A549 (cell line): Measurements from ENCODE around the gene MICOS13. TPM values are rescaled to one million over a fixed set of nuclear protein-coding genes. Genes with fewer than 3 reads are reported as not detected.
"Not testable (repeated sequence)": the region's sequence is repeated elsewhere in the genome, so short reads cannot be mapped to it uniquely, and the experiment has no call there.

Experiments
- ATAC-seq, 2 experiments: fragments of 200-7000 bp in 1 of 2; fragments of >200 bp in 1 of 2; cut with Nextera tagmentation in 1 of 2; cut with Tn5 transposase in 1 of 2; 3 replicates each; pipeline versions ENCODE4 v1.8.0 to v1.9.1; 2018 to 2020; ENCODE audit warnings: mild to moderate bottlenecking in 1 of 2, moderate library complexity in 1 of 2
- CTCF ChIA-PET: fragments of 300-600 bp; sonication (Branson Sonifier 250); formaldehyde crosslinking; extraction: SDS; loops from one replicate; lab custom pipeline; 2021; ENCODE audit warnings: antibody characterized with exemption, inconsistent platforms; lab: Yijun Ruan, JAX
- POLR2A ChIA-PET: fragments of 350-600 bp; formaldehyde crosslinking; extraction: SDS; loops from one replicate; lab custom pipeline; 2021; ENCODE audit warnings: antibody characterized with exemption, inconsistent platforms; lab: Yijun Ruan, JAX
- DNase-seq, 2 experiments: peaks; one replicate each; pipeline versions ENCODE4 v3.0.0 to v3.0.0-alpha.2; 2011 to 2016; ENCODE audit warnings: low read depth in 1 of 2, low spot score in 1 of 2
- FAIRE-seq: peaks from 2 replicates; lab custom pipeline; 2011; peaks lifted over from hg19 to GRCh38; lab: Jason Lieb, UNC
- H3K27ac ChIP-seq, 2 experiments: fragments of >200 bp; sonication (Bioruptor Twin); formaldehyde crosslinking; 3 replicates each; pipeline ENCODE4 v1.5.1; 2016 to 2017
- H3K4me1 ChIP-seq: fragments of >200 bp; sonication (Bioruptor Twin); formaldehyde crosslinking; 3 replicates; pipeline ENCODE4 v1.6.1; 2016
- H3K4me2 ChIP-seq: fragments of >200 bp; sonication (Bioruptor Twin); formaldehyde crosslinking; 3 replicates; pipeline ENCODE4 v1.6.1; 2016
- H3K4me3 ChIP-seq: fragments of >200 bp; sonication (Bioruptor Twin); formaldehyde crosslinking; 3 replicates; pipeline ENCODE4 v1.5.1; 2016
- H3K9me3 ChIP-seq: fragments of >200 bp; sonication (Bioruptor Twin); formaldehyde crosslinking; 3 replicates; pipeline ENCODE4 v1.6.1; 2016
- BHLHE40 ChIP-seq: IDR thresholded peaks from 2 replicates; pipeline ENCODE4 v1.6.1; 2012; ENCODE audit warnings: low read depth, low read length, inconsistent platforms
- CEBPB ChIP-seq, 2 experiments: fragments of >200 bp in 1 of 2; sonication (Bioruptor Twin) in 1 of 2; formaldehyde crosslinking in 1 of 2; IDR thresholded peaks; 2 replicates each; pipeline ENCODE4 v1.6.1; 2012 to 2016
- ELK1 ChIP-seq: fragments of 150-350 bp; IDR thresholded peaks from 2 replicates; pipeline ENCODE4 v1.6.1; 2014; ENCODE audit warnings: low read depth, mild to moderate bottlenecking, low read length
- HES2 ChIP-seq: fragments of >200 bp; sonication (Bioruptor Twin); formaldehyde crosslinking; IDR thresholded peaks from 2 replicates; pipeline ENCODE4 v1.6.1; 2016
- HEYL ChIP-seq: fragments of 250-450 bp; sonication (Bioruptor Pico); IDR thresholded peaks from 2 replicates; pipeline ENCODE4 v1.8.0; 2021; ENCODE audit warnings: mild to moderate bottlenecking, moderate library complexity
- HMGXB4 ChIP-seq: fragments of 250-450 bp; sonication (Bioruptor Pico); IDR thresholded peaks from 2 replicates; pipeline ENCODE4 v1.5.0; 2021; ENCODE audit warnings: mild to moderate bottlenecking, moderate library complexity, borderline replicate concordance
- KDM1A ChIP-seq: fragments of 200-600 bp; sonication (generic); IDR thresholded peaks from 2 replicates; pipeline ENCODE4 v1.6.1; 2016; ENCODE audit warnings: low read depth, mild to moderate bottlenecking
- NR3C1 ChIP-seq: fragments of >200 bp; sonication (Bioruptor Twin); formaldehyde crosslinking; IDR thresholded peaks from 3 replicates; pipeline ENCODE4 v1.6.1; 2017
- PHF8 ChIP-seq: fragments of 200-600 bp; sonication (generic); IDR thresholded peaks from 2 replicates; pipeline ENCODE4 v1.6.1; 2016; ENCODE audit warnings: low read depth, mild to moderate bottlenecking, antibody characterized with exemption, moderate library complexity, borderline replicate concordance
- RARB ChIP-seq: fragments of 250-450 bp; sonication (Bioruptor Pico); IDR thresholded peaks from 2 replicates; pipeline ENCODE4 v1.8.0; 2021; ENCODE audit warnings: mild to moderate bottlenecking, moderate library complexity
- RCOR1 ChIP-seq: fragments of 150-350 bp; IDR thresholded peaks from 2 replicates; pipeline ENCODE4 v1.6.1; 2014; ENCODE audit warnings: antibody characterized with exemption, low read length, low read depth
- REST ChIP-seq: fragments of 200-600 bp; sonication (generic); IDR thresholded peaks from 2 replicates; pipeline ENCODE4 v1.6.1; 2016; ENCODE audit warnings: antibody characterized with exemption, mild to moderate bottlenecking, moderate library complexity
- WGBS: methylation state at CpG from one replicate; pipeline ENCODE4 v1.1.6; 2017; ENCODE audit errors: missing lambda C conversion rate; 5-methylcytosine and 5-hydroxymethylcytosine counted together
- polyA plus RNA-seq, 4 experiments: library from polyadenylated mRNA; depleted of rRNA in 3 of 4; stranded (reverse); fragments of >200 nt; fragmentation: RNase III in 1 of 4; extraction: RNeasy Plus Mini Kit Qiagen cat#74134 plus additional on column Dnase treatment in 1 of 4; gene quantifications; 2 replicates in 3 of 4; 3 replicates in 1 of 4; pipeline ENCODE4 v1.2.3, GENCODE V29; 2011 to 2017
- TF ChIP-seq, protein P1 (sequence below): fragments of >200 bp; sonication (Bioruptor Twin); formaldehyde crosslinking; IDR thresholded peaks from 3 replicates; pipeline ENCODE4 v1.5.1; 2016
- TF ChIP-seq, protein P2 (sequence below): IDR thresholded peaks from 2 replicates; pipeline ENCODE4 v1.6.1; 2012; ENCODE audit warnings: low read depth, borderline replicate concordance

MICOS13 gene
- polyA plus RNA-seq, 2 of the 4 experiments (the other 2 are of a cell fraction), result 20.5 to 48.8 TPM

- TF ChIP-seq HMGXB4 (CRISPR knock-in tag) (0 out of 2 replicates have a peak, but pooled peaks have one; percentile 42), RCOR1 (no peak), HES2 (no peak), CEBPB (IDR thresholded peaks at IDR 0.05) (no peak), KDM1A (no peak), REST (0 out of 2 replicates have a peak, but pooled peaks have one; percentile 9), NR3C1 (no peak), PHF8 (peak; percentile 86; the same call in 1 of the 2 replicates), RARB (no peak), ELK1 (no peak), BHLHE40 (no peak), HEYL (CRISPR knock-in tag) (no peak)
- TF ChIP-seq, protein P1, sequence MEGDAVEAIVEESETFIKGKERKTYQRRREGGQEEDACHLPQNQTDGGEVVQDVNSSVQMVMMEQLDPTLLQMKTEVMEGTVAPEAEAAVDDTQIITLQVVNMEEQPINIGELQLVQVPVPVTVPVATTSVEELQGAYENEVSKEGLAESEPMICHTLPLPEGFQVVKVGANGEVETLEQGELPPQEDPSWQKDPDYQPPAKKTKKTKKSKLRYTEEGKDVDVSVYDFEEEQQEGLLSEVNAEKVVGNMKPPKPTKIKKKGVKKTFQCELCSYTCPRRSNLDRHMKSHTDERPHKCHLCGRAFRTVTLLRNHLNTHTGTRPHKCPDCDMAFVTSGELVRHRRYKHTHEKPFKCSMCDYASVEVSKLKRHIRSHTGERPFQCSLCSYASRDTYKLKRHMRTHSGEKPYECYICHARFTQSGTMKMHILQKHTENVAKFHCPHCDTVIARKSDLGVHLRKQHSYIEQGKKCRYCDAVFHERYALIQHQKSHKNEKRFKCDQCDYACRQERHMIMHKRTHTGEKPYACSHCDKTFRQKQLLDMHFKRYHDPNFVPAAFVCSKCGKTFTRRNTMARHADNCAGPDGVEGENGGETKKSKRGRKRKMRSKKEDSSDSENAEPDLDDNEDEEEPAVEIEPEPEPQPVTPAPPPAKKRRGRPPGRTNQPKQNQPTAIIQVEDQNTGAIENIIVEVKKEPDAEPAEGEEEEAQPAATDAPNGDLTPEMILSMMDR, result peak; percentile 63
- TF ChIP-seq, protein P2, sequence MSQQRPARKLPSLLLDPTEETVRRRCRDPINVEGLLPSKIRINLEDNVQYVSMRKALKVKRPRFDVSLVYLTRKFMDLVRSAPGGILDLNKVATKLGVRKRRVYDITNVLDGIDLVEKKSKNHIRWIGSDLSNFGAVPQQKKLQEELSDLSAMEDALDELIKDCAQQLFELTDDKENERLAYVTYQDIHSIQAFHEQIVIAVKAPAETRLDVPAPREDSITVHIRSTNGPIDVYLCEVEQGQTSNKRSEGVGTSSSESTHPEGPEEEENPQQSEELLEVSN, result no peak; the same call in 1 of the 2 replicates
These were observed 10.0 kb upstream of the MICOS13 start, which contains the start of gene RPL36 (continued) for GRCh38 chr19:5690125-5690954.

GRCh38 chr19:5688262-5688881 is 8.1 kb upstream of the MICOS13 start:
- POLR2A ChIA-PET, FAIRE-seq, H3K9me3 ChIP-seq, H3K4me2 ChIP-seq, ATAC-seq, H3K27ac ChIP-seq, H3K4me3 ChIP-seq, DNase-seq: not testable (repeated sequence)
- WGBS, result 94% methylated on average over 13 of the region's 13 CpGs
- CTCF ChIA-PET, result interaction anchor here (0.6 to 2.3 kb wide), 6 partner anchors 9 to 640 kb away, joined by 3 to 14 read pairs (median 5); no protein-coding TSS in a partner anchor
- H3K4me1 ChIP-seq, result peaks cover 13% of the 10 kb centered on the region
